Left ventricle myocardium superior (tissue), 1 donor: ENCODE results near the gene ADCY1. TPM values are rescaled to one million over a fixed set of nuclear protein-coding genes. Genes with fewer than 3 reads are reported as not detected.
"Not testable (repeated sequence)": the region's sequence is repeated elsewhere in the genome, so short reads cannot be mapped to it uniquely, and the experiment has no call there.

Source experiments
- ATAC-seq: fragments of 200-7000 bp; cut with Tn5 transposase; one replicate; pipeline ENCODE4 v1.9.1; 2020; ENCODE audit warnings: mild to moderate bottlenecking, moderate library complexity
- DNase-seq: peaks from one replicate; pipeline ENCODE4 v3.0.0-alpha.2; 2020
- intact Hi-C: fragments of 100-400 bp; cut with micrococcal nuclease; formaldehyde crosslinking; loops from one replicate; pipeline ENCODE4 v1.11.0; 2022
- long read RNA-seq: library from polyadenylated mRNA; unstranded; transcript quantifications from one replicate; pipeline ENCODE4 v2.0.0, GENCODE V29; 2021
- total RNA-seq: library from RNA; stranded (reverse); fragmentation: NEBNext Ultra II Directional; extraction: Animal tissue kit (Norgen Biotek cat#: 25700); gene quantifications from one replicate; pipeline ENCODE4 v1.2.1, GENCODE V29; 2021
- donor health status: DM: no; HTN: yes; CAD: no; lungs with severe emphysema.

The ADCY1 gene
- 8.9 TPM for total RNA-seq
- long read RNA-seq, partial matches to known transcripts: 1 of 17 reads
- long read RNA-seq, other reads (novel, unspliced or antisense): 15 of 17 reads

DNA sequence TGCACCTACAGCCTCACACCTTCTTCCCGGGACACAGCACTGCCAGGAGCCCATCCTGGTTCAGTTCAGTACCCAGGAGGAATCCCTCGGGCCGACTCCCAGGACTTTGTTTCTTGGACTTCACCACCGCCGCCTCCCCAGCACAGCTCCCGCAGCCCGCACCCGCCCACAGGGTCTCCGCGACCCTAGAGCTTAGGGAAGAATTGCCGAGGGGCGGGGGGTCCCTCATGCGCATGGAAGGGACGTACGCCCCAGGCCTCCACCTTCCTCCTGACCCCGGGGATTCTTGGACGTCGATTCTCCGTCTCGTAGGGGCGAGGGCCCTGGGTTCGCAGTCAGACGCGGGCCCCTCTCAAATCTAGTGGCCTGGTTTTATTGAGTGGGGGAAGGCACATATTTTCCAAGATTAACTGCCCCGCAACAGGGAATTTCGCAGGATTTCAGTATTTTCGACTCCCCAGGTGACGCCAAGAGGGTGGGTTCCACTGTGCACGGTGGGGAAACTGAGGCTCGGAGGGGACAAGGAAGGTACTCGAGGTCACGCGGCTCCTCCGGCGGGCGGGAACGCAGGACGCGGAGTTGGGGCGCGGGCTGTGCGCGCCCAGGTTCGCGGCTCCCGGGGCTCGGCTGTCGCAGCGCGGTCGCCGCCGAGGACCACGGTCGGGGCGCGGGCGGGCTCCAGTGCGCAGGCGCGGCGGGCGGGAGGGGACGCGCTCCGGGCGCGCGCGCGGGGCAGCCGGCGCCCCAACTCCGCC, at the start of gene ADCY1:
Gene ADCY1 (plus strand): TSS at position 708 of the 755 bp plus-strand sequence. CDS start 176 bp downstream, outside the sequence.
- ATAC-seq (peak; percentile 22), DNase-seq (peak; percentile 62)
- intact Hi-C loops: no loop called here

- intact Hi-C loops: no loop called here
- DNase-seq: peak; percentile 54
- peak; percentile 92 for ATAC-seq
Observed at GRCh38 chr7:45524445-45524844, 49.7 kb upstream of the ADCY1 start.

- ATAC-seq: peak; percentile 74
Observed at GRCh38 chr7:45525057-45525456, 49.1 kb upstream of the ADCY1 start.

GRCh38 chr7:45543473-45543872, 30.7 kb upstream of the ADCY1 start:
- ATAC-seq (no peak), DNase-seq (no peak)
- intact Hi-C loops: no loop called here

More at GRCh38 chr7:45525057-45525456, 49.1 kb upstream of the ADCY1 start:
- intact Hi-C loops: no loop called here
- DNase-seq: no peak

- peak; percentile 57 for ATAC-seq
- DNase-seq, intact Hi-C loops: not testable (repeated sequence)
Observed at GRCh38 chr7:45545105-45545710, 29.0 kb upstream of the ADCY1 start.

- DNase-seq, intact Hi-C loops: not testable (repeated sequence)
- peak; percentile 47 for ATAC-seq
Observed at GRCh38 chr7:45548917-45549316, 25.3 kb upstream of the ADCY1 start.

- no peak for ATAC-seq
- intact Hi-C loops: no loop called here
- DNase-seq: no peak
Observed at GRCh38 chr7:45563401-45563800, 10.8 kb upstream of the ADCY1 start.

DNA sequence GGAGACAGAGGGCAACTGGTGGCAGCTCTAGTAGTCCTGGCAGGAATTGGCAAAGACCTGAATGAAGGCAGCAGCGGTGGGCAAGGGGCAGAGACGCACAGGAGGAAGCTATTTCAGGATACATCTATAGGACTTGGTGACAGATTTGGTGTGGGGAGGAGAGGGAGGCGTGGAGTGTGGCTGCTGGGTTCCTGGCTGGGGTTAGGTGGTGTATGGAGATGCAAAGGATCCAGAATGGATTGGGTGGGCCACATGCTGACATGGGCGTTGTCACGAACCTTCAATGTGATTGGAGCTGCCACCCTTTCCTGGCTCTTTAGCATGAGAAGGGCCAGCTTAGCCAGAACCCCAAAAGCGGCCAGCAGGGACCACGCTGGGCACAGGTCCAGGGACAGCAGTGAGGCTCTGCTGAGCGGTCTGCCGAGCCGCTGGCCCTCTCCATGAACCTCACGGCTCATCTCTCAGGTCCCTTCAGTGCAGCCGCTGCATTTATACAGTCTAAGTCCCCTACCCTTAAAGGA, 10.2 kb upstream of the ADCY1 start:
- peak; percentile 76 for ATAC-seq
- intact Hi-C loops: no loop called here
- DNase-seq: no peak

- ATAC-seq: peak; percentile 79
- intact Hi-C loops: no loop called here
- DNase-seq: no peak
Observed at GRCh38 chr7:45564485-45564884, 9.7 kb upstream of the ADCY1 start.

DNA sequence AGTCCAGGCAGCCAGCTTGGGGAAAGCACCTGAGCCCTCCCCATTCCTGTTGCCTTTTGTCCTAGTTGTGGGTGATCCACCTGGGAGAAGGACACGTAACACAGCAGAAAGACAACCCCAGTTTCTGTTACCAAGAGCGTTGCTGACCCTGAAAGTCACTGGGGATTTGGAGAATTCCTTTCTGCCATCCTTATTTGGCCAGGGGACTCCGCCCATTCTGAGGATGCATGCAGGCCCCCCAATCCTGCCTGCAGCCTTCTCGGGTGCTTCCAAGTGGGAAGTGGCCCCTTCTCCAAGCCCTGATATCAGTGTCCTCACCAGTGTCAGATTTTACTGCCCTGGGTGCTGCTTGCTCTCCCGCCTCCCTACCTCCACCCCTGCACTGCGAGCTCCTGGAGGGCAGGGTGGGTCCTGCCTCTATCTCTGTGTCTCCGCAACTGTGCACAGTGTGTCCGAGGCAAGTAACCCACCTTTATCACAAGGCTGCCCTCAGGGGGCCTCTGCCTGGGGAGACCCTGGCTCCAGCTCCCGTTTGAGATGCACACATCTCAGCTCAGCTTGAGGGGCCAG, 9.2 kb upstream of the ADCY1 start:
- ATAC-seq (no peak), DNase-seq (no peak)
- intact Hi-C loops: no loop called here

DNA sequence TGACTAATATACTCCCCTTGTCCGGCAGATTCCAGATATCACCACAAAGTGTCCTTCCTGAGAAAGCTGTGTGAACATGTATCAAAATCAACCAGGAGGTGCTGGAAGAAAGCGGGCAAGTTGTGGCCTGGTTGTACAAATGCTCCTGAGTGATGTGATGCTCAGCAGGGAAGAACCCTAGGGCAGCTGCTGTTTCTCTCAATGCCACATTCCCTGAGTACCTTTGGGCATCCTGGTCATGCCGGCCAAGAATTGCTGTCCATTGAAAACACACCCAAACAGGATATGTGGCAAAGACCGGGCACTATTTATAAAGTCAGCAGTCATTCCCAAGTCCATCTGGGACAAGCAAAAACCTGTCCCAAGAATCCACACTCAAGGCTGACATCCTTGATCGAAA, 7.8 kb upstream of the ADCY1 start:
- intact Hi-C loops: no loop called here
- ATAC-seq: no peak
- no peak for DNase-seq

GRCh38 chr7:45566961-45567360, 7.2 kb upstream of the ADCY1 start:
- intact Hi-C loops: no loop called here
- no peak for ATAC-seq
- DNase-seq: no peak

DNA sequence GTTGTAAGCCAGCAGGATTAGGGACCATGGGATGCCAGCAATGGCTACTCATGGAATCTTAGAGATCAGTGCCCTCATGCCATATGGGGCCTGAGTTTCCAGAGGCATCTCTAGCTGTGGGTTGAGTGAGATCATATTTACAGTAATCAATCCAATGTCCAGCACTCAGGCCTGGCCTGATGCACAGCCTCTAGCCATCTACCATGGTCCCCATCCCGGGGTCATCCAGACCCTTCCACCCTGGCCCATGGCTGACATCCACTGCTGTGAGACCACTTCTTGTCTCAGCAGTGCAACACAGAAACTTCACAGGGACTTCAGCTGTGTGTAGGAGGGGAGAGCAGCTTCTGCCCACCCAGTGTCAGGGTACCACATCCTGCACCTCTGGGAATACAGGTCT, 6.5 kb upstream of the ADCY1 start:
- no peak for ATAC-seq
- DNase-seq: no peak
- intact Hi-C loops: no loop called here

- no peak for ATAC-seq
- no peak for DNase-seq
Observed at GRCh38 chr7:45568536-45569289, 5.5 kb upstream of the ADCY1 start.

DNA sequence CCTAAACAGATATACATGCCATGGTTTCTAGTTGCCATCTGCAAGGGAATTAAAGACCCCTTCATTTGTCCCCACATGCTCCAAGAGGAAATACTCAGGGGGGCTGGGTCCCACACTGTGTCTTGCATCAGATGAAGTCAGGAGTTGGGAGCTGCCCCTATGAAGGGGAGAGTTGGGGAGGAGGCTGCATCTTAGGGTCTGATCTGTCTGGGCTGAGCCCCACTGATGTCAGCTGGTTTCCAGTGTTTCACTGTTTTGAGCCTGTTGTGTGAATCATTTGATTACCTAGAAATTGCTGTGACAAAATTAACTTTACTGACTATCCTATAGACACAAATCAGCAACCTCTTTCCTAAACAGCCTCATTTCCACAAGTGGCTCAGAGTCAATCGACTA, 4.9 kb upstream of the ADCY1 start:
- no peak for ATAC-seq
- intact Hi-C loops: no loop called here
- no peak for DNase-seq

More at GRCh38 chr7:45568536-45569289, 5.5 kb upstream of the ADCY1 start:
- intact Hi-C loops: no loop called here

GRCh38 chr7:45570797-45571196, 3.4 kb upstream of the ADCY1 start:
- intact Hi-C loops: no loop called here
- ATAC-seq: no peak

GRCh38 chr7:45573204-45573603, 964 bp upstream of the ADCY1 start:
- DNase-seq (no peak), ATAC-seq (no peak)
- intact Hi-C loops: no loop called here

More at GRCh38 chr7:45570797-45571196, 3.4 kb upstream of the ADCY1 start:
- no peak for DNase-seq

GRCh38 chr7:45574416-45574668, 174 bp downstream of the ADCY1 start:
- ATAC-seq (no peak), DNase-seq (no peak)
- intact Hi-C loops: no loop called here

GRCh38 chr7:45574669-45575500, 717 bp downstream of the ADCY1 start:
- DNase-seq: peak; percentile 78
- ATAC-seq: peak; percentile 79
- intact Hi-C loops: no loop called here
